GM18951 (cell line): ENCODE results near the gene ZNF578.
"Not testable (repeated sequence)": the region's sequence is repeated elsewhere in the genome, so short reads cannot be mapped to it uniquely, and the experiment has no call there.

Source experiments
- POLR2A ChIP-seq: IDR thresholded peaks from 4 replicates; pipeline ENCODE4 v1.6.1; 2011; ENCODE audit warnings: mild to moderate bottlenecking; ENCODE audit not compliant: insufficient read length, insufficient read depth; ENCODE audit errors: extremely low read depth
- in situ Hi-C: fragments of 300-500 bp; cut with MboI; formaldehyde crosslinking; loops from one replicate; pipeline ENCODE4 v1.12.0; 2022; ENCODE audit warnings: low sequenced_read_pairs, mixed read lengths, inconsistent platforms; ENCODE audit not compliant: unreplicated experiment

ZNF578 gene

DNA sequence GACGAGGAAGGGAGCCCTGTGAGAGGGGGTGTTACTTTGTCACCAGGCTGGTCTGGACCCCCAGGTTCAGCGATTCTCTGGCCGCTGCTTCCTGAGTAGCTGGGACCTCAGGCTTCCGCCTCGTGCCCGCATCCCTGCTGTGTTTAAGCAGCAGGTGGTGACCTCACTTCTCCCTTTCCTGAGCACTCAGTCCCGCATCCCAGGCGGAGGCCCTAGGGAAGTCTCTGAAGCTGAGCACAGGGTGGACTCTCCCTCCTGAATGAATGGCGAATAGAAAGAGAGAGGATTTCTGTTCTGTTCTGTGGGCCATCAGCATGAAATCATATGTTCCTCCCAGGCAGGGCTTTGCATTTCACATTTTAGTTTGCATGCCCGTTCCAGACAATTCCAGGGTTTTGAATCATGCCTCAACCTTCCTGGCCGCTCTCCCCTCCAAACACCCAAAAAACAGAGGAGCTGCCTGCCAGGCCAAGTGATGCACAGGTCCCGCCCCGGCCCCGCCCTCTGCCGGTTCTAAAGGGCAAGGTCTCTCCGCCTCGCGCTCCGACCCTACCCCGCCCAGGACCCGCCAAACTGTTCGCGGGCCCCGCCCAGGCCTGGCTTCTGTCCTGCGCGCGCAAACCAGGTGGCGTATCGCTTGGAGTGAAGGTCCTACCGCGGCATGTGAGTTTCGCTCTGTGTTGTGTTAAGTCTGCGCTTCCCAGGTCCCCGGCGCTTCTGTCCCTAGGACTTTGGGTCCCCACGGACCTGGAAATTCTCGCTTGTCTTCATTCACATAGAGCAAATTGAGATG is 39.0 kb downstream of the ZNF578 start:
- in situ Hi-C loops: no loop called here
- no peak for TF ChIP-seq POLR2A

DNA sequence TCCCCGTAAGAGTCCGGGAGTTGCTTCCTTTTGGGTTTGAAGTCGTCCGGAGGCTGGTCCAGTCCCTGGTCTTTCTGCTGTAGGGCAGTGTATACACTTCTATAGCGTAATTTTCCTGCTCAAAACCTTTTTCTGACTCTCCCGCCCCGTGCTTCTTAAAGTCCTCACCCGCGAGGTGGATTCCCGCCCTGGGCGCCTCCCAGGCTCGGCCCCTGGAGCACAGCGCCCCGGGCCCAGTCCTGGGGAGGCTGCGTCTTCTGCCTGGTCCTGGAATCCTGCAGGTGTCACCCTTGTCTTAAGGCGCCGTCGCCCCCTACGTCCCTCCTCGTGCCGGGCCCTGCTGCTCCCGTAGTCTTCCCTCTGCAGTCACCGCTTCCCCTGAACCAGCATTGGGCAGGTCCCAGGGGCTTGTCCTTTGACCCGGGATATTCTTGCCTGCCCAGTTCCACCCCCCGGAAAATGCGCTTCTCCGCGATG is 39.7 kb downstream of the ZNF578 start:
- in situ Hi-C loops: no loop called here
- no peak for TF ChIP-seq POLR2A

DNA sequence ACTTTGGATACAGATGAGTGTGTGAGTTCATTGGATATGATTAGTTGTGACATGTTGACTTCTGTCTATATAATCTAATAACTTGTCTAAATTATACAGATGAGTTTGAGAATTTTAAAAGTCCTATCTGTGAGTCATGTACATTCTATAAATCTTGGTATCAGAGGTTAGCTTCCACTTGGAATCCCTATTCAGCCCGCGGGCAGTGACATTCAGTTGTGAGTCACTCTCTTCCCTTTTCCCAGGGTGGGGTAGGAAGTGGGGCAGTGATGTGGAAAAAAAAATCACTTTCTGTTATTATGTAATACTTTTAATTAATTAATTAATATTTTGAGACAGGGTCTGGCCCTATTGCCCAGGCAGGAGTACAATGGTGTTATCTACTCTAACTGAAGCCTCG is 41.2 kb downstream of the ZNF578 start:
- no peak for TF ChIP-seq POLR2A
- in situ Hi-C loops: no loop called here

DNA sequence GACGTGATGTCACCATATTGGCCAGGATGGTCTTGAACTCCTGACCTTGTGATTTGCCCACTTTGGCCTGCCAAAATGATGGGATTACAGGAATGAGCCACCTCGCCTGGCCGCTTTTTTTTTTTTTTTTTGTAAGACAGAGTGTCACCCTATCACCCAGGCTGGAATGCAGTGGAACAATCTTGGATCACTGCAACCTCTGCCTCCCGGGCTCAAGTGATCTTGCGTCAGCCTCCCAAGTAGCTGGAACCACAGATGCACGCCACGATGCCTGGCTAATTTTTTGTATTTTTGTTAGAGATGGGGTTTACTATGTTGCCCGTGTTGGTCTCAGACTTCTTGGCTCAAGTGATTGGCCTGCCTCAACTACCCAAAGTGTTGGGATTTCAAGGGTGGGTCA is 45.2 kb downstream of the ZNF578 start:
- in situ Hi-C loops: no loop called here

DNA sequence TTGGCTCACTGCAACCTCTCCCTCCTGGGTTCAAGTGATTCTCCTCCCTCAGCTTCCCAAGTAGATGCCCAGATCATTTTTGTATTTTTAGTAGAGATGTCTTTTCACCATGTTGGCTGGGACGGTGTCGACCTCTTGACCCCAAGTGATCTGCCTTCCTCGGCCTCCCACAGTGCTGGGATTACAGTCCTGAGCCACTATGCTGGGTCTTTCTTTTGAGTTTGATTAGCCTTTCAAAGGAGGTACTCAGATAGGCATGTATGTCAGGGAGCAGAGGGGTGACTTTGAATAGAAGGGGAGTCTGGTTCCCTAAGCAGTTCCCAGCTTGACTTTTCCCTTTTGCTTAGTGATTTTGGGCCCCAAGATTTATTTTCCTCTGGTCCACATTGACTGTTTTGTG is 47.1 kb downstream of the ZNF578 start:
- in situ Hi-C loops: not testable (repeated sequence)

More for the DNA sequence above, 45.2 kb downstream of the ZNF578 start:
- no peak for TF ChIP-seq POLR2A

GRCh38 chr19:52500991-52501390 is 47.6 kb downstream of the ZNF578 start:
- in situ Hi-C loops: not testable (repeated sequence)

DNA sequence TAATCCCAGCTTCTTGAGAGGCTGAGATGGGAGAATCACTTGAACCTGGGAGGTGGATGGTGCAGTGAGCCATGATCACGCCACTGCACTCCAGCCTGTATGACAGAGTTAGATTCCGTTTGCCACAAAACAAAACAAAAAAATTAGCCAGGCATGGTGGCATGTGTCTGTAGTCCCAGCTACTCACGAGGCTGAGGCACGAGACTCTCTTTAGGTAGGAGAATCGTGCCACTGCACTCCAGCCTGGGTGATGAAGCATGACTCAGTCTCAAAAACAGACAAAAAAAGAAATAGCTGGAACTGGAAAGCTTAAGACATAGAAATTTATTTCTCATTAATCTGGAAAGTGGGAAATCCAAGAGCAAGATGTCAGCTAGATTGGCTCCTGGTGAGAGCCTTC is 53.9 kb downstream of the ZNF578 start:
- no peak for TF ChIP-seq POLR2A
- in situ Hi-C loops: no loop called here

- no peak for TF ChIP-seq POLR2A
- in situ Hi-C loops: no loop called here
Measured at GRCh38 chr19:52516191-52516590, 62.8 kb downstream of the ZNF578 start.

DNA sequence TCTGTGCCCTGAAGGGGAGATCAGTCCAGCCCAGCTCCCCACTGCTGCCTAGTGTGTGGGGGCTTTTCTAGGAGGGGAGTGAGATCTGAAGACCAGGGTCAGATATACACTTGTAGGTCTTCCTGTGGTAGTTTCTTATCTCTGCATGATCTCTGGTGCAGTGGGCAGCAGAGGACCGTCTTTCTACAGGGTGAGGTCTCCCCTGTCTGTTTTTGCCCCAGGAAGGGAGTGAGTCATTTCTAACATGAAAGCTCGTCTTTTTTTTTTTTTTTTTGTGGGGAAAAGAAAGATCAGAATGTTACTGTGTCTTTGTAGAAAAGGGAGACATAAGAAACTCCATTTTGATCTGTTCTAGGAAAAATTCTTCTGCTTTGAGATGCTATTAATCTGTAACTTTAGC is 65.3 kb downstream of the ZNF578 start:
- in situ Hi-C loops: no loop called here
- TF ChIP-seq POLR2A: no peak

GRCh38 chr19:52519175-52519574 is 65.8 kb downstream of the ZNF578 start:
- in situ Hi-C loops: not testable (repeated sequence)

DNA sequence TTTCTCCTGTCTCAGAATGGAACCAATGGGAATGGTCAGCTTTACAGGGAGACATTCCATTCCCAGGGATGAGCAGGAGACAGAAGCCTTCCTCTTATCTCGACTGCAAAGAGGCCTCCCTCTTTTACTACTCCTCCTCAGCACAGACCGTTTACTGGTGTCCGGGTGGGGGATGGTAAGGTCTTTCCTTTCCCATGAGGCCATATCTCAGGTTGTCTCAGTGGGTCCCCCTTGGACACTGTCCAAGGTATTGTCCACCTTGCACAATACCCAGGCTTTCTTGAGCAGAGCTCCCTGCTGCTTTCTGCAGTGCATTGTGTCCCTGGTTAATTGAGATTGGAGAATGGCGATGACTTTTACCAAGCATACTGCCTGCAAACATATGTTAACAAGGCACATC is 66.7 kb downstream of the ZNF578 start:
- in situ Hi-C loops: no loop called here
- TF ChIP-seq POLR2A: no peak

GRCh38 chr19:52522551-52522950 is 69.2 kb downstream of the ZNF578 start:
- in situ Hi-C loops: no loop called here
- TF ChIP-seq POLR2A: no peak

DNA sequence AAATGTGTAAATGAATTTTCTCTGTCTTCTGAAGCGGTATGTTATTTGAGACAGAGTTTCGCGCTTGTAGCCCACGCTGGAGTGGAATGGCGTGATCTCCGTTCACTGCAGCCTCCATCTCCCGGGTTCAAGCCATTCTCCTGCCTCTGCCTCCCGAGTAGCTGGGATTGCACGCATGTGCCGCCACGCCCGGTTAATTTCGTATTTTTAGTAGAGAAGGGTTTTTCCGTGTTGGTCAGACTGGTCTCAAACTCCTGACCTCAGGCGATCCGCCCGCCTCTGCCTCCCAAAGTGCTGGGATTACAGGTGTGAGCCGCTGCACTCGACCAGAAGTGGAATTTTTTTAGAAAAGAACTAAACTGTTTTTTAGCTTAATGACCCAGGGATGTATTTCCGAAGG is 70.7 kb downstream of the ZNF578 start:
- in situ Hi-C loops: no loop called here
- no peak for TF ChIP-seq POLR2A

- in situ Hi-C loops: no loop called here
- peak; percentile 77 for TF ChIP-seq POLR2A
Measured at GRCh38 chr19:52527134-52527955, 74.0 kb downstream of the ZNF578 start, which contains the start of gene ZNF808. Gene ZNF808, plus strand, starts transcription at chr19:52527668. Its CDS starts 15,617 bp downstream, at chr19:52543285.
